ENCODE results near the gene CUX1. TPM values are rescaled to one million over a fixed set of nuclear protein-coding genes. Genes with fewer than 3 reads are reported as not detected.
A peak's percentile ranks its signal among the peaks of the same experiment; 100 is the strongest.

The CUX1 gene
- total RNA-seq, 3 donors from 2014 or later = 85.2 to 167 (median 120) TPM

- DNase-seq (no peak), ATAC-seq (no peak)
- Histone ChIP-seq H3K36me3 (ENCODE audit: low read depth) (no peaks in the 10 kb centered on the region), H3K9me3 (no peaks in the 10 kb centered on the region), H3K4me3 (no peak overlapping the region), H3K4me1 (ENCODE audit: low read depth) (no peaks in the 10 kb centered on the region)
- TF ChIP-seq CTCF (IDR thresholded peaks at IDR 0.05) = no peak
- intact Hi-C loops (cut with DNase I, micrococcal nuclease) = no loop called here
Measured at GRCh38 chr7:102146122-102146521, 328.7 kb downstream of the CUX1 start.

GRCh38 chr7:102147008-102147407 lies 329.6 kb downstream of the CUX1 start:
- intact Hi-C loops (cut with DNase I, micrococcal nuclease) = no loop called here
- TF ChIP-seq CTCF (IDR thresholded peaks at IDR 0.05) = no peak

GRCh38 chr7:102148799-102149198 lies 331.4 kb downstream of the CUX1 start:
- DNase-seq (no peak), ATAC-seq (no peak)
- Histone ChIP-seq H3K4me3 (no peak overlapping the region), H3K4me1 (ENCODE audit: low read depth) (no peaks in the 10 kb centered on the region), H3K36me3 (ENCODE audit: low read depth) (no peaks in the 10 kb centered on the region), H3K9me3 (no peaks in the 10 kb centered on the region)
- TF ChIP-seq CTCF (IDR thresholded peaks at IDR 0.05) = no peak
- intact Hi-C loops (cut with DNase I, micrococcal nuclease) = no loop called here

More at GRCh38 chr7:102147008-102147407, 329.6 kb downstream of the CUX1 start:
- H3K4me3 ChIP-seq = no peak overlapping the region
- no peaks in the 10 kb centered on the region for H3K4me1 ChIP-seq (ENCODE audit: low read depth)
- H3K36me3 ChIP-seq (ENCODE audit: low read depth) = no peaks in the 10 kb centered on the region
- no peaks in the 10 kb centered on the region for H3K9me3 ChIP-seq
- DNase-seq = no peak
- peak; percentile 26 for ATAC-seq

GRCh38 chr7:102149416-102149815 lies 332.0 kb downstream of the CUX1 start:
- H3K4me3 ChIP-seq = no peak overlapping the region
- H3K4me1 ChIP-seq (ENCODE audit: low read depth) = no peaks in the 10 kb centered on the region
- TF ChIP-seq CTCF (IDR thresholded peaks at IDR 0.05) = no peak
- H3K9me3 ChIP-seq = no peaks in the 10 kb centered on the region
- intact Hi-C loops (cut with DNase I, micrococcal nuclease) = no loop called here
- no peaks in the 10 kb centered on the region for H3K36me3 ChIP-seq (ENCODE audit: low read depth)
- DNase-seq (no peak), ATAC-seq (no peak)

- no peak for DNase-seq
- no peaks in the 10 kb centered on the region for H3K4me1 ChIP-seq (ENCODE audit: low read depth)
- no peaks in the 10 kb centered on the region for H3K9me3 ChIP-seq
- TF ChIP-seq CTCF (IDR thresholded peaks at IDR 0.05) = no peak
- H3K4me3 ChIP-seq = no peak overlapping the region
- no peaks in the 10 kb centered on the region for H3K36me3 ChIP-seq (ENCODE audit: low read depth)
- intact Hi-C loops (cut with DNase I, micrococcal nuclease) = no loop called here
- ATAC-seq = no peak
Measured at GRCh38 chr7:102150266-102150665, 332.8 kb downstream of the CUX1 start.

All from mucosa of descending colon (tissue), 3 donors.